ENCODE data around the gene B3GAT1.

- TF ChIP-seq CTCF (IDR thresholded peaks at IDR 0.05; ENCODE audit: insufficient read depth, low read length) (no peak), REST (IDR thresholded peaks at IDR 0.05; ENCODE audit: insufficient replicate concordance, low read depth) (no peak), POLR2AphosphoS5 (IDR thresholded peaks at IDR 0.05; ENCODE audit: low read depth) (no peak), SPI1 (IDR thresholded peaks at IDR 0.05; ENCODE audit: borderline replicate concordance, low read depth) (no peak)
Observed at GRCh38 chr11:134347441-134347840, 64.6 kb downstream of the B3GAT1 start.

All from HL-60 (cell line).